ENCODE data around the gene CNKSR2.

The CNKSR2 gene
- 2.4 to 16.9 (median 7.5) reads per million in 9 experiments for total RNA-seq

- Mint-ChIP-seq H3K4me3 (peak within 1 kb of the TSS; percentile 59 to 83), H3K36me3 (ENCODE audit: insufficient read depth) (no peaks in the 10 kb centered on the region), H3K27ac (no peak within 1 kb of the TSS), H3K27me3 (peaks cover 0 to 7% of the 10 kb centered on the region in 2 donors), H3K9me3 (no peaks in the 10 kb centered on the region), H3K4me1 (ENCODE audit: low read depth in 2 of 2) (peaks cover 0 to 2% of the 10 kb centered on the region in 2 donors)
- ATAC-seq (replicated peaks) (peak; percentile 69), DNase-seq (peak; percentile 2 to 15 (median 7))
Observed at GRCh38 chrX:21374163-21374993, at the start of gene CNKSR2. Gene CNKSR2 (plus strand): TSS chrX:21374418. CDS start chrX:21374898, 480 bp downstream.

DNA sequence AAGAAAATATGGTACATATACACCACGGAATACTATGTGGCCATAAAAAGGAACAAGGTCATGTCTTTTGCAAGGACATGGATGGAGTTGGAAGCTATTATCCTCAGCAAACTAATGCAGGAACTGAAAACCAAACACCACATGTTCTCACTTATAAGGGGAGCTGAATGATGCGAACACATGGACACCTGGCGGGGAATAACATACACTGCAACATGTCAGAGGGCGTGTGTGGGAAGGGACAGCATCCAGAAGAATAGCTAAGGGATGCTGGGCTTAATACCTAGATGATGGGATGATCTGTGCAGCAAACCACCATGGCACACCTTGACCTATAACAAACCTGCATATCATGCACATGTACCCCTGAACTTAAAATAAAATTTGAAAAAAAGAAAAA is 19.5 kb upstream of the CNKSR2 start:
- Mint-ChIP-seq H3K27ac (no peak overlapping the region), H3K36me3 (ENCODE audit: insufficient read depth) (no peaks in the 10 kb centered on the region), H3K27me3 (no peaks in the 10 kb centered on the region), H3K4me1 (ENCODE audit: low read depth in 2 of 2) (no peaks in the 10 kb centered on the region), H3K4me3 (no peak overlapping the region), H3K9me3 (peaks cover 0 to 4% of the 10 kb centered on the region in 2 donors)
- DNase-seq (no peak), ATAC-seq (replicated peaks) (no peak)

DNA sequence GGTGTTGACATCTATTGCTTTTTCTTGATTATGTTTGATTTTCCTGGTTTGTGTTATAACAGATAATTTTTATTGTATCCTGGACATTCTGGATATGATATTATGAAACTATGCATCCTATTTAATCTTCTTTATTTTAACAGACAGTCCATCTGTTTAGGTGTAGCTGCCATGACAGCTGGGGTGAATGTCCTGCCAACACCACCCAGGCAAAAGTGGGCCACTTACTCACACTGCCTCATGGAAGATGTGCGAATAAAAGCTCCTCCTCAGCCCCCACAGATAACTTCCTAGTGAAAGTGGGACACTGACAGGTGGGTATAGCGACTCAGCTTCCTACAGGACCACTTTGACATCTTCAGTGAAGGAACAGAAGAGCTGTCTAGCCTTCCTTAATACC is 18.4 kb upstream of the CNKSR2 start:
- Mint-ChIP-seq H3K36me3 (ENCODE audit: insufficient read depth) (no peaks in the 10 kb centered on the region), H3K9me3 (peaks cover 0 to 3% of the 10 kb centered on the region in 2 donors), H3K4me3 (no peak overlapping the region), H3K27ac (no peak overlapping the region), H3K4me1 (ENCODE audit: low read depth in 2 of 2) (no peaks in the 10 kb centered on the region), H3K27me3 (no peaks in the 10 kb centered on the region)
- DNase-seq (no peak), ATAC-seq (replicated peaks) (no peak)

DNA sequence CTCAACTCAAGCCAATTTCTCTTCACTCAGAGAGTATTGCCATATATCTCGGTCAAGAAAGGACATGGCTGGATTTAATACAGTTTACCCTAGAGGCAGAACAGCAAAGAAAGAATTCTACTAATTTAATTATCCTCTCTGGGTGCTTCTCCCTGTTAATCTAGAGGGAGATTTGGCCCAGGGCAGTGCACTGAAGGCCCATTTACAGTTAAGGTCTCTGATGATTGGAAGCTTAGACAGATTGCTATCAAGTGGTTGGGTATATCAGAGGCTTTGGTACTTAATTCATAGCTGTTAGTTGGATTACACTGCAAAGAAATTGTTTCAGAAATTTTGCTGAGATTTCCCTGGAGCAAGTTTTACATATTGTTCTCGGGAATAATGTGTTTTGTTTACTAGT is 4.6 kb upstream of the CNKSR2 start:
- Mint-ChIP-seq H3K27me3 (no peaks in the 10 kb centered on the region), H3K27ac (no peak overlapping the region), H3K4me3 (no peak overlapping the region), H3K9me3 (no peaks in the 10 kb centered on the region), H3K4me1 (ENCODE audit: low read depth in 2 of 2) (peaks cover 0 to under 1% of the 10 kb centered on the region in 2 donors), H3K36me3 (ENCODE audit: insufficient read depth) (no peaks in the 10 kb centered on the region)
- DNase-seq (no peak), ATAC-seq (replicated peaks) (no peak)

DNA sequence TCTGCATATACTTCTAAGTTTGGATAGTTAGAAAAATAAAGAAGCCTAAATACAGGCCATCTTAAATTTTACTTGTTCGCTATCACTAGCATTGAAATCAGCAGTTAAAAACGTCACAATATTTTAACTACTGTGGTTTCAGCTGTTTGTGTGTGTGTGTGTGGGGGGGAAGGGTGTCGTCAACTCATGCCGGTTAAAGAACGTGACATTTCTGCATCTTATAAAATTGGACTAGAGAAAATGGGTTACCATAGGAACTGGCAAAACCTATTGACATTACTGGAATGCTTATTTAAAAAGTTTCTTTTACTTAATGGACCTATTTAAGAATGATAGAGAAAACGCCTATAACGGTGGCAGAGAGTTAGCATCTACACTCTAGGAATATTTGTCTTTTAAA is 1.2 kb upstream of the CNKSR2 start:
- H3K36me3 Mint-ChIP-seq (ENCODE audit: insufficient read depth) = no peaks in the 10 kb centered on the region
- H3K4me1 Mint-ChIP-seq (ENCODE audit: low read depth in 2 of 2) = peaks cover 0 to 2% of the 10 kb centered on the region in 2 donors
- H3K27me3 Mint-ChIP-seq = peaks cover 0 to 7% of the 10 kb centered on the region in 2 donors
- peak overlapping the region in 1 of 2 donors; percentile 21 for H3K4me3 Mint-ChIP-seq
- H3K9me3 Mint-ChIP-seq = no peaks in the 10 kb centered on the region
- ATAC-seq (replicated peaks) (no peak), DNase-seq (no peak)
- H3K27ac Mint-ChIP-seq = no peak overlapping the region

- Mint-ChIP-seq H3K4me1 (ENCODE audit: low read depth in 2 of 2) (peaks cover 0 to 2% of the 10 kb centered on the region in 2 donors), H3K36me3 (ENCODE audit: insufficient read depth) (no peaks in the 10 kb centered on the region), H3K4me3 (peak overlapping the region in 1 of 2 donors; percentile 63), H3K9me3 (no peaks in the 10 kb centered on the region), H3K27ac (no peak overlapping the region), H3K27me3 (peaks cover 0 to 7% of the 10 kb centered on the region in 2 donors)
- ATAC-seq (replicated peaks) = peak; percentile 42
- no peak for DNase-seq
Observed at GRCh38 chrX:21373637-21374162, 518 bp upstream of the CNKSR2 start.

GRCh38 chrX:21374994-21375707 is 933 bp downstream of the CNKSR2 start:
- peak in 1 of 3 experiments; percentile 0 for DNase-seq
- peaks cover 0 to 2% of the 10 kb centered on the region in 2 donors for H3K4me1 Mint-ChIP-seq (ENCODE audit: low read depth in 2 of 2)

GRCh38 chrX:21375708-21376009 is 1.4 kb downstream of the CNKSR2 start:
- H3K4me1 Mint-ChIP-seq (ENCODE audit: low read depth in 2 of 2) = peaks cover 0 to 2% of the 10 kb centered on the region in 2 donors
- ATAC-seq (replicated peaks) (no peak), DNase-seq (no peak)
- H3K36me3 Mint-ChIP-seq (ENCODE audit: insufficient read depth) = peaks cover 3% of the 10 kb centered on the region
- H3K27me3 Mint-ChIP-seq = peaks cover 0 to 7% of the 10 kb centered on the region in 2 donors
- no peak overlapping the region for H3K27ac Mint-ChIP-seq
- H3K9me3 Mint-ChIP-seq = no peaks in the 10 kb centered on the region
- peak overlapping the region in 1 of 2 donors; percentile 60 for H3K4me3 Mint-ChIP-seq

More at GRCh38 chrX:21374994-21375707, 933 bp downstream of the CNKSR2 start:
- peak; percentile 6 for ATAC-seq (replicated peaks)
- Mint-ChIP-seq H3K27ac (no peak overlapping the region), H3K4me3 (peak overlapping the region; percentile 59 to 83), H3K36me3 (ENCODE audit: insufficient read depth) (no peaks in the 10 kb centered on the region), H3K9me3 (no peaks in the 10 kb centered on the region), H3K27me3 (peaks cover 0 to 7% of the 10 kb centered on the region in 2 donors)

DNA sequence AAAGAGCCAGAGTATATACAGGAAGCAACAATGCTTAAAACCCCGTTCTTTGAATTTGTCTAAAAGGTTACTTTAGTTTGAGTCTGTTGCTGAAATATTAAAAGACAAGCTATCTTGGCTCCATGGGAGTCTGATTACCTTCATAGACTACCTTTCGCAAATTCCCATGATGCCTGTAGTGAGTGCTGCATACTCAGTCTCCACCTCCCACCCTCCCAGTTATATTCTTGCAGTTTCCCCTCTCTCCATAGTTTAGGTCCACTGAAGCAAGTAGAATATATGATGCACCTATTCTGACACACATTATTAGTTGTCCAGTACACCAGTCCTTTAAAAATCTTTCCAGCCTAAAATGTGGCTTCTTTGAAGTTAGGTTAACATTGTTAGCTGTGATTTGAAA is 2.4 kb downstream of the CNKSR2 start:
- H3K36me3 Mint-ChIP-seq (ENCODE audit: insufficient read depth) = peaks cover 3% of the 10 kb centered on the region
- ATAC-seq (replicated peaks) (no peak), DNase-seq (no peak)
- H3K27me3 Mint-ChIP-seq = peaks cover 0 to 7% of the 10 kb centered on the region in 2 donors
- H3K4me3 Mint-ChIP-seq = no peak overlapping the region
- H3K4me1 Mint-ChIP-seq (ENCODE audit: low read depth in 2 of 2) = peaks cover 0 to 2% of the 10 kb centered on the region in 2 donors
- no peak overlapping the region for H3K27ac Mint-ChIP-seq
- no peaks in the 10 kb centered on the region for H3K9me3 Mint-ChIP-seq

GRCh38 chrX:21379991-21380390 is 5.8 kb downstream of the CNKSR2 start:
- Mint-ChIP-seq H3K27ac (no peak overlapping the region), H3K4me1 (ENCODE audit: low read depth in 2 of 2) (no peaks in the 10 kb centered on the region), H3K36me3 (ENCODE audit: insufficient read depth) (peaks cover 3% of the 10 kb centered on the region), H3K9me3 (no peaks in the 10 kb centered on the region), H3K27me3 (peaks cover 0 to 7% of the 10 kb centered on the region in 2 donors), H3K4me3 (no peak overlapping the region)
- DNase-seq (no peak), ATAC-seq (replicated peaks) (no peak)

GRCh38 chrX:21382715-21383114 is 8.5 kb downstream of the CNKSR2 start:
- no peaks in the 10 kb centered on the region for H3K27me3 Mint-ChIP-seq
- no peaks in the 10 kb centered on the region for H3K9me3 Mint-ChIP-seq
- DNase-seq (no peak), ATAC-seq (replicated peaks) (no peak)
- no peak overlapping the region for H3K27ac Mint-ChIP-seq
- no peaks in the 10 kb centered on the region for H3K4me1 Mint-ChIP-seq (ENCODE audit: low read depth in 2 of 2)
- no peak overlapping the region for H3K4me3 Mint-ChIP-seq
- peaks cover 3% of the 10 kb centered on the region for H3K36me3 Mint-ChIP-seq (ENCODE audit: insufficient read depth)

DNA sequence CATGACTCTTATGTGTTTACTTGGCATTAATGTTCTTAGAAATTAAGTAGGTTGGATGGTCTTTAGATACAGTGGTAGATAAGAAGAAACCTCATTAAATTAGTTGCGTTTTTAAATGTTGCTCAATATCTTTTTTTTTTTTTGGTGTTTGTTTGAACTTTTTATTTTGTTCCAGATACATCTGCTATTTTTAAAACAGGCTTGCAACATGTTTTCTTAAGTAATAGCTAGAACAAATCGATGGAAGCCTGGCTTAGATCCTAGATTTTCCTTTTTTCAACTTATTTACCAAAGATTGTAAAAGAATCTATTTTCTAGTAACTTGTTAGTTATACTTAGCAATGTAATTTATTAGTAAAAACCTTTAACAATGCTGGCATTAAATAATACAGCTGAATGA is 9.3 kb downstream of the CNKSR2 start:
- no peaks in the 10 kb centered on the region for H3K4me1 Mint-ChIP-seq (ENCODE audit: low read depth in 2 of 2)
- no peaks in the 10 kb centered on the region for H3K9me3 Mint-ChIP-seq

GRCh38 chrX:21384178-21384577 is 10.0 kb downstream of the CNKSR2 start:
- no peaks in the 10 kb centered on the region for H3K4me1 Mint-ChIP-seq (ENCODE audit: low read depth in 2 of 2)
- H3K27me3 Mint-ChIP-seq = no peaks in the 10 kb centered on the region
- DNase-seq (no peak), ATAC-seq (replicated peaks) (no peak)
- H3K4me3 Mint-ChIP-seq = no peak overlapping the region
- H3K27ac Mint-ChIP-seq = no peak overlapping the region
- peaks cover 3% of the 10 kb centered on the region for H3K36me3 Mint-ChIP-seq (ENCODE audit: insufficient read depth)
- H3K9me3 Mint-ChIP-seq = no peaks in the 10 kb centered on the region

More for the DNA sequence above, 9.3 kb downstream of the CNKSR2 start:
- no peak overlapping the region for H3K27ac Mint-ChIP-seq
- H3K27me3 Mint-ChIP-seq = no peaks in the 10 kb centered on the region
- ATAC-seq (replicated peaks) (no peak), DNase-seq (no peak)
- H3K4me3 Mint-ChIP-seq = no peak overlapping the region
- H3K36me3 Mint-ChIP-seq (ENCODE audit: insufficient read depth) = peaks cover 3% of the 10 kb centered on the region

Measured in effector memory CD8-positive, alpha-beta T cell (primary cell).